HepG2 (cell line): ENCODE data around the gene C1orf116. TPM values are rescaled to one million over a fixed set of nuclear protein-coding genes. Genes with fewer than 3 reads are reported as not detected.

Experiments
- ASH2L ChIP-seq: fragments of 300-600, 200-600 bp; sonication (generic); IDR thresholded peaks from 2 replicates; pipeline ENCODE4 v1.7.0; 2017; ENCODE audit warnings: low read depth, mild to moderate bottlenecking, moderate library complexity, mixed read lengths, low read length; ENCODE audit not compliant: insufficient read length
- CHD2 ChIP-seq: IDR thresholded peaks from 2 replicates; pipeline ENCODE4 v1.6.1; 2011; ENCODE audit warnings: low read depth, low read length, improper control_type of control experiment
- GATAD1 ChIP-seq: IDR thresholded peaks from 2 replicates; pipeline ENCODE4 v1.6.1; 2016; ENCODE audit warnings: missing genetic modification reagents, missing compliant biosample characterization
- HNF1B ChIP-seq: sonication (generic); formaldehyde crosslinking; IDR thresholded peaks from 2 replicates; pipeline ENCODE4 v1.5.1; 2020; ENCODE audit warnings: mild to moderate bottlenecking, moderate library complexity, missing genetic modification reagents
- HNRNPK ChIP-seq: fragments of 200-400 bp; formaldehyde crosslinking; IDR thresholded peaks from 2 replicates; pipeline ENCODE4 v1.6.1; 2018; ENCODE audit warnings: low read length, low read depth, moderate library complexity, mild to moderate bottlenecking; ENCODE audit not compliant: poor library complexity, severe bottlenecking
- KDM2A ChIP-seq: sonication (generic); formaldehyde crosslinking; IDR thresholded peaks from 2 replicates; pipeline ENCODE4 v1.4.0; 2020; ENCODE audit warnings: low read depth, missing genetic modification reagents, borderline replicate concordance
- KLF11 ChIP-seq: IDR thresholded peaks from 2 replicates; pipeline ENCODE4 v1.6.1; 2016; ENCODE audit warnings: missing compliant biosample characterization
- LCORL ChIP-seq, 2 experiments: fragments of 450-650 bp in 1 of 2; sonication (generic) in 1 of 2; formaldehyde crosslinking in 1 of 2; IDR thresholded peaks; 2 replicates each; pipeline versions ENCODE4 v1.5.0 to v1.6.1; 2017 to 2020; ENCODE audit warnings: antibody characterized with exemption in 1 of 2, missing genetic modification reagents in 1 of 2
- MEIS1 ChIP-seq: sonication (generic); formaldehyde crosslinking; IDR thresholded peaks from 2 replicates; pipeline ENCODE4 v1.9.0; 2021; ENCODE audit warnings: mild to moderate bottlenecking, missing genetic modification reagents, moderate library complexity, borderline replicate concordance
- MIXL1 ChIP-seq: IDR thresholded peaks from 2 replicates; pipeline ENCODE4 v1.6.1; 2016
- RFXAP ChIP-seq: sonication (generic); formaldehyde crosslinking; IDR thresholded peaks from 2 replicates; pipeline ENCODE4 v1.4.0; 2020; ENCODE audit warnings: missing genetic modification reagents, borderline replicate concordance
- TBX2 ChIP-seq: sonication (generic); formaldehyde crosslinking; IDR thresholded peaks from 2 replicates; pipeline ENCODE4 v1.5.0; 2020; ENCODE audit warnings: missing genetic modification reagents, mild to moderate bottlenecking, borderline replicate concordance
- ZBTB34 ChIP-seq: sonication (generic); formaldehyde crosslinking; IDR thresholded peaks from 2 replicates; pipeline ENCODE4 v1.8.0; 2022; ENCODE audit warnings: mild to moderate bottlenecking, missing genetic modification reagents
- ZNF556 ChIP-seq: sonication (generic); formaldehyde crosslinking; IDR thresholded peaks from 2 replicates; pipeline ENCODE4 v1.4.0; 2020; ENCODE audit warnings: mild to moderate bottlenecking, missing genetic modification reagents, borderline replicate concordance
- polyA plus RNA-seq, 8 experiments: library from polyadenylated mRNA; depleted of rRNA in 3 of 8; stranded (reverse) in 7 of 8; unstranded in 1 of 8; fragments of >200 nt; fragmentation: Illumina TruSeq in 4 of 8; extraction: Trizol in 4 of 8; gene quantifications; 2 replicates each; pipeline versions ENCODE4 v1.2.1 to v1.2.3, GENCODE V29; 2011 to 2016; ENCODE audit warnings: low read depth in 4 of 8, missing spikeins in 1 of 8, mixed read lengths in 1 of 8; ENCODE audit not compliant: insufficient read depth in 1 of 8
- total RNA-seq, 5 experiments: library from RNA; depleted of rRNA; stranded (reverse); fragments of >200 nt; fragmentation: Illumina TruSeq; extraction: Trizol; gene quantifications; 2 replicates each; pipeline ENCODE4 v1.2.3, GENCODE V29; 2016; ENCODE audit warnings: low read depth in 1 of 5
- TF ChIP-seq, protein P1 (sequence below): sonication (generic); formaldehyde crosslinking; IDR thresholded peaks from 2 replicates; pipeline ENCODE4 v1.5.1; 2020; ENCODE audit warnings: mild to moderate bottlenecking, missing genetic modification reagents, moderate library complexity
- TF ChIP-seq, protein P2 (sequence below): IDR thresholded peaks from 2 replicates; pipeline ENCODE4 v1.6.1; 2016
- TF ChIP-seq, protein P3 (sequence below), 2 experiments: fragments of 450-650 bp in 1 of 2; sonication (generic) in 1 of 2; formaldehyde crosslinking; IDR thresholded peaks; 2 replicates each; pipeline versions ENCODE4 v1.5.0 to v1.8.0; 2020 to 2022; ENCODE audit warnings: mild to moderate bottlenecking in 1 of 2, missing genetic modification reagents in 1 of 2

The C1orf116 gene
- total and polyA plus RNA-seq, 2 of the 13 experiments (the other 11 are each of a cell fraction or from before 2014, with no cell fraction given): 0.51 to 0.95 TPM

- TF ChIP-seq, protein P1, sequence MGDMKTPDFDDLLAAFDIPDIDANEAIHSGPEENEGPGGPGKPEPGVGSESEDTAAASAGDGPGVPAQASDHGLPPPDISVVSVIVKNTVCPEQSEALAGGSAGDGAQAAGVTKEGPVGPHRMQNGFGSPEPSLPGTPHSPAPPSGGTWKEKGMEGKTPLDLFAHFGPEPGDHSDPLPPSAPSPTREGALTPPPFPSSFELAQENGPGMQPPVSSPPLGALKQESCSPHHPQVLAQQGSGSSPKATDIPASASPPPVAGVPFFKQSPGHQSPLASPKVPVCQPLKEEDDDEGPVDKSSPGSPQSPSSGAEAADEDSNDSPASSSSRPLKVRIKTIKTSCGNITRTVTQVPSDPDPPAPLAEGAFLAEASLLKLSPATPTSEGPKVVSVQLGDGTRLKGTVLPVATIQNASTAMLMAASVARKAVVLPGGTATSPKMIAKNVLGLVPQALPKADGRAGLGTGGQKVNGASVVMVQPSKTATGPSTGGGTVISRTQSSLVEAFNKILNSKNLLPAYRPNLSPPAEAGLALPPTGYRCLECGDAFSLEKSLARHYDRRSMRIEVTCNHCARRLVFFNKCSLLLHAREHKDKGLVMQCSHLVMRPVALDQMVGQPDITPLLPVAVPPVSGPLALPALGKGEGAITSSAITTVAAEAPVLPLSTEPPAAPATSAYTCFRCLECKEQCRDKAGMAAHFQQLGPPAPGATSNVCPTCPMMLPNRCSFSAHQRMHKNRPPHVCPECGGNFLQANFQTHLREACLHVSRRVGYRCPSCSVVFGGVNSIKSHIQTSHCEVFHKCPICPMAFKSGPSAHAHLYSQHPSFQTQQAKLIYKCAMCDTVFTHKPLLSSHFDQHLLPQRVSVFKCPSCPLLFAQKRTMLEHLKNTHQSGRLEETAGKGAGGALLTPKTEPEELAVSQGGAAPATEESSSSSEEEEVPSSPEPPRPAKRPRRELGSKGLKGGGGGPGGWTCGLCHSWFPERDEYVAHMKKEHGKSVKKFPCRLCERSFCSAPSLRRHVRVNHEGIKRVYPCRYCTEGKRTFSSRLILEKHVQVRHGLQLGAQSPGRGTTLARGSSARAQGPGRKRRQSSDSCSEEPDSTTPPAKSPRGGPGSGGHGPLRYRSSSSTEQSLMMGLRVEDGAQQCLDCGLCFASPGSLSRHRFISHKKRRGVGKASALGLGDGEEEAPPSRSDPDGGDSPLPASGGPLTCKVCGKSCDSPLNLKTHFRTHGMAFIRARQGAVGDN (CRISPR knock-in tag): peak; percentile 88
- TF ChIP-seq KDM2A (CRISPR knock-in tag) (peak; percentile 60; the same call in 1 of the 2 replicates), GATAD1 (peak; percentile 76; the same call in 1 of the 2 replicates), KLF11 (CRISPR knock-in tag) (peak; percentile 82; the same call in 1 of the 2 replicates), LCORL (IDR thresholded peaks at IDR 0.05) (no peak), LCORL (CRISPR knock-in tag; IDR thresholded peaks at IDR 0.05) (peak; percentile 51; the same call in 1 of the 2 replicates), MIXL1 (peak; percentile 80), HNRNPK (peak; percentile 64), TBX2 (CRISPR knock-in tag) (peak; percentile 60; the same call in 1 of the 2 replicates), ASH2L (peak; percentile 57), MEIS1 (CRISPR knock-in tag) (peak; percentile 81; the same call in 1 of the 2 replicates), RFXAP (CRISPR knock-in tag) (peak; percentile 51; the same call in 1 of the 2 replicates), CHD2 (peak; percentile 98), ZBTB34 (CRISPR knock-in tag) (peak; percentile 83), HNF1B (CRISPR knock-in tag) (peak; percentile 81), ZNF556 (CRISPR knock-in tag) (peak; percentile 84)
- TF ChIP-seq, protein P2, sequence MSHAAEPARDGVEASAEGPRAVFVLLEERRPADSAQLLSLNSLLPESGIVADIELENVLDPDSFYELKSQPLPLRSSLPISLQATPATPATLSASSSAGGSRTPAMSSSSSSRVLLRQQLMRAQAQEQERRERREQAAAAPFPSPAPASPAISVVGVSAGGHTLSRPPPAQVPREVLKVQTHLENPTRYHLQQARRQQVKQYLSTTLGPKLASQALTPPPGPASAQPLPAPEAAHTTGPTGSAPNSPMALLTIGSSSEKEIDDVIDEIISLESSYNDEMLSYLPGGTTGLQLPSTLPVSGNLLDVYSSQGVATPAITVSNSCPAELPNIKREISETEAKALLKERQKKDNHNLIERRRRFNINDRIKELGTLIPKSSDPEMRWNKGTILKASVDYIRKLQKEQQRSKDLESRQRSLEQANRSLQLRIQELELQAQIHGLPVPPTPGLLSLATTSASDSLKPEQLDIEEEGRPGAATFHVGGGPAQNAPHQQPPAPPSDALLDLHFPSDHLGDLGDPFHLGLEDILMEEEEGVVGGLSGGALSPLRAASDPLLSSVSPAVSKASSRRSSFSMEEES (CRISPR knock-in tag): peak; percentile 88
- TF ChIP-seq, protein P3, sequence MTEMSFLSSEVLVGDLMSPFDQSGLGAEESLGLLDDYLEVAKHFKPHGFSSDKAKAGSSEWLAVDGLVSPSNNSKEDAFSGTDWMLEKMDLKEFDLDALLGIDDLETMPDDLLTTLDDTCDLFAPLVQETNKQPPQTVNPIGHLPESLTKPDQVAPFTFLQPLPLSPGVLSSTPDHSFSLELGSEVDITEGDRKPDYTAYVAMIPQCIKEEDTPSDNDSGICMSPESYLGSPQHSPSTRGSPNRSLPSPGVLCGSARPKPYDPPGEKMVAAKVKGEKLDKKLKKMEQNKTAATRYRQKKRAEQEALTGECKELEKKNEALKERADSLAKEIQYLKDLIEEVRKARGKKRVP (CRISPR knock-in tag; IDR thresholded peaks at IDR 0.05): 0 out of 4 replicates have a peak, but pooled peaks of 1 of the 2 experiments have one; percentile 19
Observed at GRCh38 chr1:207052911-207053769, 20.6 kb upstream of the C1orf116 start, which contains the start of gene PFKFB2 (continued).
